OCI-LY7 (cell line): Measurements from ENCODE around the gene TNFRSF8.

ENCODE experiments used
- CTCF ChIP-seq: fragments of 200-600 bp; sonication (generic); conservative IDR thresholded peaks from 2 replicates; pipeline ENCODE4 v1.5.1; 2014; ENCODE audit warnings: mild to moderate bottlenecking, antibody characterized with exemption, low read length, moderate library complexity, mixed read lengths
- EZH2phosphoT487 ChIP-seq: fragments of 200-600 bp; sonication (generic); IDR thresholded peaks from 2 replicates; pipeline ENCODE4 v1.6.1; 2018; ENCODE audit warnings: low read depth, borderline replicate concordance, mild to moderate bottlenecking, mixed run types, antibody characterized with exemption, low read length, moderate library complexity, mixed read lengths

DNA sequence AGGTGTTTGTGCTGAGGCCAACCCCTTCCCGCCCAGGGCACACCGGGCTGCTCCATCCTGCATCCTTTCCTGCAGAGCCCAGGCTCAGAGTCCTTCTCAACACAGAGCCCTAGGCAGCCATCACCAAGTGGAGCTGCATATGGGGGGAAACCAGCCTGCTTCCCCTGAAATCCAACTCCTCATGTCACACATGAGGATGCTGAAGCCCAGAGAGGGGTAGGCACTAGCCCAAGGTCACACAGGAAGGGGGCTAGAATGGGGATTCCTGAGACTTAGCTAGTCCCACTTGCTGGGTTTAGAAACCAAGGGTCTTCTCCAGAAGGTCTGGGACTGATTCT lies 98.2 kb downstream of the TNFRSF8 start:
- TF ChIP-seq CTCF, result no peak
- TF ChIP-seq EZH2phosphoT487, result no peak
